Measurements from ENCODE around the gene FAM174C.

FAM174C gene

DNA sequence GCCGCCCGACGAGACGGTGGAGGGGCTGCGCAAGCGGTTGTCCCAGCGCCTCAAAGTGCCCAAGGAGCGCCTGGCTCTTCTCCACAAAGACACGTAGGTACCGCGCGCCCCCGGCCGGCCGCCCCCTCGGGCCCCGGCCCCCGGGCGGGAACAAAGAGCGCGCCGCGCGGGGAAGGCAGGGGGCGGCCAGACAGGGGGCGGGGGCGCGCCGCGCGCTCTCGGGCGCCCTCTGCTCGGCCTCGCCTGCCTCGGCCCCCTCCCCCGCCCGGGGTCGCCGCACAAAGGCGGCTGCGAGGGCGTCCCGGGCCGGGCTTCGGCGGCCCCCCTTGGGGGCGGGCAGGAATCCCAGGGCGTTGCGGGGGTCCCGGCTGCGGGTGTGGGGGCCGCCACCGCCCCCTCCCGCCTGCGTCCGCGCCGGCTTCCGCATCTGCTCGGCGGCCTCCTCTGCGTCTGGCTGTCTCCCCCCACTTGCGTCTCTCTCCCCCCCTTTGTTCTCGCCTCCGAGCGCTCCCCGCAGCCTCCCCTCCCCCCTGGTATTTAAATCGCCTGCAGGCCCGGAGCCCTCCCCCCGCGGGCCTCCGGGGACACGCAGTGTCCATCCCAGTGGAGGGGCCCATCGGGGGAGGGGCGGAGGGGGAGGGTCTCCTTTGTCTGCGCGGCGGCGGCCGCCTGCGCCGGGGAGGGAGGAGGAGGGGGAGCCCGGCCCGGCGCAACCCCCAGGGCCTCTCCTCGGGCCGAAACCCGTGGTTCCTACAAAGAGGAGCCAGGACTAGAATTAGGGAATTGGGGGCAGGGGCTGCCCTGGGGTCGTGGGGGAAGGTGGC is 24.7 kb upstream of the FAM174C start:
- DNase-seq (ENCODE audit: low spot score) = peak; percentile 63

DNA sequence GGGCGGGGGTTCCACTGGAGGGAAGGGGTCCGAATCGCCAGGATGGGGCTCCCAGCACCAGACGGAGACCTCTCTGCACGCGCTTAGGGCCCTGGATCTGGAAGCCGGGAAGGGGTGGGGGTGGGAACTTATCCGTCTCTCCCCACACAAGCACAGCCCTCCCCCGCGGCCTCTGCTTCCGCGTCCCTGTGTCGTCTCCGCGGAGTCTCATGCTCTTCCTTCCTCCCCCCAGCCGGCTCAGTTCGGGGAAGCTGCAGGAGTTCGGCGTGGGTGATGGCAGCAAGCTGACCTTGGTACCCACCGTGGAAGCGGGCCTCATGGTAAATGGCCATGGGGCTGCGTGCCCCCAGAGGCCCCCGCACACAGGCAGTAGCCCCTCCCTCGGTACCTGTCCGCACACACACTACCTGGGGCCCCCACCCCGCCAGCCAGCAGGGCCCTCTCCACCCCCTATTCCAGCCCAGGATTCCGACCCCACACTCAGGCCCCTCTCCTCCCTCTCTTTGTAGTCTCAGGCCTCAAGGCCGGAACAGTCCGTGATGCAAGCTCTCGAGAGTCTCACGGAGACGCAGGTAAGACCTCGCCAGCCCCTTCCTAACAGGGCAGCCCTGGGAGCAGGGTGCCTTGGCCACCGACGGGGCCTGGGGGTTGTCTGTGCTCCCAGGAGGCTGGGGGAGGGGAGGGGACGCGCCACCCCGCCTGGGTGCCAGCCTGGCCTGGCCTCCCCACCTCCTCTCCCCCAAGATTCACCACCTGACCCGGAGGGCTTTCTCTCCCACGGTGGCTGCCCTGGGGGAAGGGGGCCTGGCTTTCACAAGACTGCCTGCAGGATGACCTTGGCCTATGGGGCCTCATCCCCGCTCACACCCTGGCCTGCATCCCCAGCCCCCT is 23.8 kb upstream of the FAM174C start:
- peak; percentile 69 for DNase-seq (ENCODE audit: low spot score)

DNA sequence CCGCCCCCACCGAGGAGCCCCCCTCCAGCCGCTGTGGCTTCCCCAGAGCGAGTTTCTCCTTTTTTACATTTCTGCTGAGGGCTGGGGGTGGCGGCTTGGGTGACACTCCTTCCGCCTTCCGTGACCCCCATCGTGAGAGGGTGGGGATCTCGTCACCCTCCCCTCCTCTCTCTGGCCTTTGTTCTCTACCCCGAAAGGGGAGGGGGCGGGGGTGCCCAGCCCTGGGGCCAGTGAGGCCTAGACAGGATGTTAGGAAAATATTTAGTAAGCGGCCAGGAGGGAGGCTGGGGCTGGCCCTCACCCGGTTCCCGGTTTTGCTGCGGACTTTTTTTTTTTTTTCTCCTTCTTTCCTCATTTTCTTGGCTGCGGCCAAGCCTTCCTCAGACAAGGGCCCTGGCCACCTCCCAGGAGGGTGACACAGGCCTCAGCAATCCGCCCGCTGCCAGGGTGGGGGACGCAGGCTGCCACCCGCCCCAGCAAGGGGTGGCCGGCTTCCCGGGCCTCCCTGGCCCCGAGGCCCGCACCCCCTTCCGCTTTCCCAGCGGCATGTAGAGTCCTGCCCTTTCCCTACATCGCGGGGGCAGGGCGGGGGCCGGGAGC is 23.0 kb upstream of the FAM174C start:
- DNase-seq (ENCODE audit: low spot score) = peak; percentile 77

DNA sequence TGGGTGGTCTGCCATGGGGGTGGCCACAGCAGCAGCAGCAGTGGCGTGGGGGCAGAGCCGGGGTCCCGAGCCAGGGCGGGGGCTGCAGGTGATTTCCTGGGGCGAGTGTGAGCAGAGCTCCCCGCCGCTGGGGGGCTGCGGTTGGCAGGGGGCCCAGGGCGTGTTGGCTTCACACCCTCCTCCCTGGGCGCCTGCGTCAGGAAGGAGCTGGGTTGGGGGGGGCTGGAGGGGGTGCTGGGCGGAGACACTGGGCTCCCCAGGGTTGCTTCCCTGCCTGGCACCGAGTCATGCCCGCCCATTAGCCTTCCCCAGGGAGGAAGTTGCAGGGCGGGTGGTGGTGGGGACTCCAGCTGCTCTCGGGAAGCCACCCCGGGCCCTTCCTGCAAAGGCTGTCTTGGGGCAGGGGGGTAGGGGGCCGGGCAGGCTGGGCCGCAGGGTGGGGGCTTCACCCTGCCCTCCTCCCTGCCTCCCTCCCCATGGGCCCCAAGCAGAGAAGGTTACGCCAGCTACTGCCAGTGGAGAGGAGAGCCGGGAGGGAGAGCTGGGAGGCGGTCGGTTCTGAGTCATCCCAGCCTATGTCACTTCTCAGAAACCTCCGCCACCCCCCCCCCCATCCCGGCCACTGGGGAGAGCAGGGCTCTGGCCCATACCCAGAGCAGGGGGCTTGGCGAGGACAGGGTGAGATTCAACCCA is 22.4 kb upstream of the FAM174C start:
- DNase-seq (ENCODE audit: low spot score) = peak; percentile 87

DNA sequence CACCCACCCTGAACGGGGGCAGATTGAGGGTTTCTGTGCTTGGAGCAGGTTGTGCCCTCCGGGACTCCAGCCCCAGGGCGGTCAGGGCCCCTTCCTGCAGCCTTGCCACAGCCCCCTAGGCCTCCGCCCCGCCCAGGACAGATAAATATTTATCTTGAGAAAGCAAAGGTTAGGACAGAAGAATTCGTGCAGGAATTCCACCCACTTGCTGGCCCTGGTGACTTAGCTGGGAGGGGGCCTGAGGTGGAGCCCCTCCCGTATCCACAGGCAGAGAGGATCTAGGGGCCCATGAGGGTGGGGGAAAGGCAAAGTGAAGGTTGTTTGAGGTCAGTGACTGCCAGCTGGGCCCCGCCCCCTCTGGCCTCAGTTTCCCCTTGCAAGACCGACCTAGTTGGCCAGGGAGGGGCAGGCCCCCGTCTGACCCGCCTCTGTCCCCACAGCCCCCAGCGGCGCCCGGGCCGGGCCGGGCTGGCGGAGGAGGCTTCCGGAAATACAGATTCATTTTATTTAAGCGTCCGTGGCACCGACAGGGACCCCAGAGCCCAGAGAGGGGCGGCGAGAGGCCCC is 21.7 kb upstream of the FAM174C start:
- no peak for DNase-seq (ENCODE audit: low spot score)

DNA sequence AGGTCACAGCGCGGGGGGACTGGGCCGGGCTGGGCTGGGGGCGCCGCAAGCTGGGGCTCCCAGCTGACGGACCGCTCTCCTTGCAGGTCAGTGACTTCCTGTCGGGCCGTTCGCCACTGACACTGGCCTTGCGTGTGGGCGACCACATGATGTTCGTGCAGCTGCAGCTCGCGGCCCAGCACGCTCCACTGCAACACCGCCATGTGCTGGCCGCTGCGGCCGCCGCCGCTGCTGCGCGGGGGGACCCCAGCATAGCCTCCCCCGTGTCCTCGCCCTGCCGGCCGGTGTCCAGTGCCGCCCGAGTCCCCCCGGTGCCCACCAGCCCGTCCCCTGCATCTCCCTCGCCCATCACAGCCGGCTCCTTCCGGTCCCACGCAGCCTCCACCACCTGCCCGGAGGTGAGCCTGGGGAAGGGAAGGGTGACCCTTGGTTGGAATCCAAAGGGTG is 21.2 kb upstream of the FAM174C start:
- no peak for DNase-seq (ENCODE audit: low spot score)

DNA sequence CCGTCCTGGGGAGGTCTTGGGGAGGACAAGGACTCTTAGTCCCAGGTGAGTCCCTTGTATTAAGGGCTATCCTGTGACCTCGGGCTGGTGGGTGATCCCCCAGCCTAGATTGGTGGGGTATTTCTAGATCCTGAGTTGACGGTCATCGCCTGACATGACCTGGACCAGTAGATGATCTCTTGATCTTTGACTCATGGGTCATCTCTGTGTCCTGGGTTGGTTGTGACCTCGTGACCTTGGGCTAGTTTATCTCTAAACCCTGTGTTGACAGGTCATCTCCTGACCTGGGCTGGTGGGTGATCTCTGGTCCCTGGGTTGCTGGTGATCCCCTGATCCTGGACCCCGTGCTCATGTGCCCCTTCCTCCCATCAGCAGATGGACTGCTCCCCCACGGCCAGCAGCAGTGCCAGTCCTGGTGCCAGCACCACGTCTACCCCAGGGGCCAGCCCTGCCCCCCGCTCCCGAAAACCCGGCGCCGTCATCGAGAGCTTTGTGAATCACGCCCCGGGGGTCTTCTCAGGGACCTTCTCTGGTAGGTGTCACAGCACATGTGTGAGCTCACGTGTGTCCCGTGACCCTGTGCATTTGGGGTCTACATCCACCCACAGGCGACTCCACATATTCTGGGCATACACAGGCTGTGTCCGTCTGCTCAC is 20.7 kb upstream of the FAM174C start:
- no peak for DNase-seq (ENCODE audit: low spot score)

DNA sequence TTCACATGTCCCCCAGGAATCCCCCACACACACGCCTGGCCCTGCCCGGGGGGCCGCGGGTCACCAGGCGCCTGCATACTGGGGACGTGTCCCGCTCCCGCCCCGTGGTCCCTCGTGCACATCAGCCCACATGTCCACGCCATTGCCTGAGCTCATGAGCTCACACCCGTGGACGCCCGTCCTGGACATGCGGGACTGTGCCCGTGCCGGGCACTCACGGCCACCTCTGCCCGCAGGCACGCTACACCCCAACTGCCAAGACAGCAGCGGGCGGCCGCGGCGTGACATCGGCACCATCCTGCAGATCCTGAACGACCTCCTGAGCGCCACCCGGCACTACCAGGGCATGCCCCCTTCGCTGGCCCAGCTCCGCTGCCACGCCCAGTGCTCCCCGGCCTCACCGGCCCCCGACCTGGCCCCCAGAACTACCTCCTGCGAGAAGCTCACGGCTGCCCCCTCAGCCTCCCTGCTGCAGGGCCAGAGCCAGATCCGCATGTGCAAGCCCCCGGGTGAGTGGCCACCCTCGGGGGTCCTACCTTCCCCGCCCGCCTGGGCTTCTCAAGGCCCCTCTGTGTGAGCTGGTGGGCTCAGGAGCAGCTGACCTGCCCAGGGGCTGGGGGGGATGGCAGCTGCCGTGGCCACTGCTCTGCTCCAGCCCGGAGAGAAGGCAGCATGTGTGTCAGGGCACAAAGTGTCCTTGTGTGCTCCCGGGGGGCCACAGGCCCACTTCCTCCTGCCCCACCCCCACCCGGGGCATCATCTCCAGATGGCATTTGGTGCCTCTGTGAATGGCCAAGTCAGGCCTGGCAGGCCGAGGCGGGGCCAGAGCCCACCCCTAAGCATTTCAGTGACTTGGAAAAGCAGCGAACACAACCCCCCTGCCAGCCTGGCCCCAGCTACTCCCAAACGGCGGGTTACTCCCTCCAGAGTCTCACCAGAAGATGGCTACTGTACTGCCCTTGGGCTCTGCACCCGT is 19.9 kb upstream of the FAM174C start:
- DNase-seq (ENCODE audit: low spot score) = no peak

DNA sequence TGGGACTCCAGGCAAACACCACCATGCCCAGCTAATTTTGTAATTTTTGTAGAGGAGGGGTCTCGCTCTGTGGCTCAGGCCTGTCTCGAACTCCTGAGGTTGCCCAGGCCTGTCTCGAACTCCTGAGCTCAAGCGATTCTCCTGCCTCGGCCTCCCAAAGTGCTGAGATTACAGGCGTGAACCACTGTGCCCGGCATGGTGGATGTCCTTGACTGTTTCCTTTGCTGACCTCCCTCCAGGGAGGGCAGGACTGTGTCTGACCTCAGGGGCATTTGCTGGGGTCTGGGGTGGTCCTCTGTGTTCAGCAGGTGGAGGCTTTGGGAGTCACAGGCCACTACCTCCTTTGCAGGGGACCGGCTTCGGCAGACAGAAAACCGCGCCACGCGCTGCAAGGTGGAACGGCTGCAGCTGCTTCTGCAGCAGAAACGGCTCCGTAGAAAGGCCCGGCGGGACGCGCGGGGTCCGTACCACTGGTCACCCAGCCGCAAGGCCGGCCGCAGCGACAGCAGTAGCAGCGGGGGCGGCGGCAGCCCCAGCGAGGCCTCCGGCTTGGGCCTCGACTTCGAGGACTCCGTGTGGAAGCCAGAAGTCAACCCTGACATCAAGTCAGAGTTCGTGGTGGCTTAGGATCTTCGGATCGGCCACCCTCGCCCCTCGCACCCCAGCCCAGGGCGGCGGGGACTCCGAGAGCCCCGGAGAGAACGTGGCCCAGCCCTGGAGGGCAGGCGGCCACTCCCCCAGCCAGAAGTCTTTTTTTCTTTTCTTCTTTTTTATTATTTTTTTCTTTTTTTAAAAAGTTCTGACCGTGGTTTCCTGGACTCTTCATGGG is 18.5 kb upstream of the FAM174C start:
- DNase-seq (ENCODE audit: low spot score) = no peak

DNA sequence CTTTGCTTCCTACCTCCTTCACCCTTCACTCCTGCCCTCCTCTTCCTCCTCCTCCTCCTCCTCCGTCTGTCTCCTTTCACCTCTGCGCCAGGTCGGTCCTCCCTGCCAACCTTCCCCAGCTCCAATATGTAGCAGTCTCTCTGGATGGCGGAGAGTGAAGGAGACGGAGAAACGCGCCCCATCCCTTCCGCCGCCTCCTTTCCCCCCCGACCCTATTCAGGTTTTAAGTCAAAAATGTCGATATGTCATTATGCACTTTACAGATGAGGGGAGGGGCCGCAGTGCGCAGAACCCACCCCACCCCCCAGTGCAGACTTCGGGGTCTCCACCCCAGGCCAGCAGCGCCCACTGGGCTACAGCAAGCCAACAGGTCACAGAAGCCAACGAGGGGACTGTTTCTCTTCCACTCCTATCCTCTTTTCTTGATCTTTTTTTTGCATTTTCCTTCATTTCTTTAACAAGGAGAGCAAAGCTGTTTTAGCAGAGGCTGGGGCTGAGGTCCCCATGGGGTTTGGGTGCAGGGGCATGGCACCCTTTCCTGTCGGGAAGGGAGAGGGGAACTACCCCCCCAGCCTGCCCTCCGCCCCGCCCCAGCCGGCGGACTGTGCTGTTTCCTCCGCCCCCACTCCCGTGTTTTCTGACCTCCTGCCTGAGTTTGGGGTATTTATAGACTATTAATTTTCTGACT is 17.7 kb upstream of the FAM174C start:
- DNase-seq (ENCODE audit: low spot score) = no peak

DNA sequence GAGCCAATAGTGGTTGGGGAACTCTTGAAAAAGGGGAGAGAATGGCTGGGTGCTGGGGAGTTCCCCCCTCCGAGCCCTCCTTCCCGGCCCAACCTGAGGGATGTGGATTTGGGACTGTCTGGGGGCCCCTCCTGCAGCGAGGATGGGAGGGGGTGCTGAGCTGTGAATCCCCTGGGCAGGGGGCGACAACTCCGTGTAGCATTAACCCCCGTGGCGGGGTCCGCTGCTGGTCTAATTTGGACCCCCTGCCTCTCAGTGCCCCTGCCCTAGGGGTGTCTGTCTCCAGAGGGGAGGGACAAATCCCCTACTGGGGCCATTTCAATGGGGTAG is 17.2 kb upstream of the FAM174C start:
- DNase-seq (ENCODE audit: low spot score) = no peak

DNA sequence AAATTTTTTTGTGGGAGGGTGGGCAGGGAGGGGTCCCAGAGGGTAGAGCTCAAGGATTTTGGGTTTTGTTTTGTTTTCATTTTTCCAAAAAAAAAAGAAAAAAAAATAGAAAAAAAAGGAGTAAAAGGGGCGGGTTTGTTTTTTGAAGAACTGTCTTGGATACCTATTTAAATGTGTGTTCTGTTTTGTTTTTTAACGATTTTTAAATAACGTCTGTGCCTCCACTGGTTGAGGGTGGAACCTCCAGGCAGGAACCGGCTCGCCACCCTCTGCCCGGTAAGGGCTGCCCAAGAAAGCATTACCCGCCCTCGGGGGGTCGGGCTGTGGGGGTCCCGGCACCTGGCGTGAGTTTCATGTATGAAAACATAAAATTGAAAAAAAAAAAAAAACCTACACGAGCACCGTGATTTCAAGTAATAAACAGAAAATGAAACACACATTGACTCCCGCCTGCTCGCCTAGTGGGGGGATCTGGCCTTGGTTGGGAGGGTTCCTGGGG is 16.6 kb upstream of the FAM174C start:
- no peak for DNase-seq (ENCODE audit: low spot score)

DNA sequence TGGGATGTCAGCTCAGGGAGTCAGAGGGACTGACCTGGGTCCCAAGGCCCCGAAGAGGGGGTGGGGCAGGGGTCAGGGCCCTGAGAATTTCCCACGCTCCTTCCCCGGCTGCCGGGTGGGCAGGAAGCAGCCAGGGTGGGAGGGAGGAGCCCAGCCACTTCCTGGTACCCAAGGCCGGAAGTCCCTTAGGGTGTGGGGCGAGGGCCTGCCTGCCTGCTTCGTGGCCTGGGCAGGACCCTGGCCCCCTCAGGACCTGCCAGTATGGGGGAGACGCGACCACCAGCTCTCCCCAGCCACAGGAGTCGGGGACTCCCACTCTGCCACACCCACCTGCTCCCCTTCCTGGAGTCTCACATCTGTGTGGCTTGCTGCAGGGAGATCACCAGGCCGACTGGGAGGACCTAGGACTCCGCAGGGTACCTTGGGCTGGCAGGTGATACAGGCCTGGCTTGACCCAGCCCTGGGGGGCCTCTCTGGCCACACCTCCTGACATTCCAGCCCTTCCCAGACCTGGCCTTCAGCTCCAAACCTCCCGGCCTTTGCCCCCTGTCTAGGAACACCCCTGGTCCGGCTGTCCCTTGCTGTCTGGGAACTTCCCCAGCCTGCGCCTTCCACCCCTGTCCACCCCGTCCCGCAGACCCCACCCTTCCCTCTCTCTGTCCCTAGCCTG is 16.0 kb upstream of the FAM174C start:
- DNase-seq (ENCODE audit: low spot score) = peak; percentile 69

DNA sequence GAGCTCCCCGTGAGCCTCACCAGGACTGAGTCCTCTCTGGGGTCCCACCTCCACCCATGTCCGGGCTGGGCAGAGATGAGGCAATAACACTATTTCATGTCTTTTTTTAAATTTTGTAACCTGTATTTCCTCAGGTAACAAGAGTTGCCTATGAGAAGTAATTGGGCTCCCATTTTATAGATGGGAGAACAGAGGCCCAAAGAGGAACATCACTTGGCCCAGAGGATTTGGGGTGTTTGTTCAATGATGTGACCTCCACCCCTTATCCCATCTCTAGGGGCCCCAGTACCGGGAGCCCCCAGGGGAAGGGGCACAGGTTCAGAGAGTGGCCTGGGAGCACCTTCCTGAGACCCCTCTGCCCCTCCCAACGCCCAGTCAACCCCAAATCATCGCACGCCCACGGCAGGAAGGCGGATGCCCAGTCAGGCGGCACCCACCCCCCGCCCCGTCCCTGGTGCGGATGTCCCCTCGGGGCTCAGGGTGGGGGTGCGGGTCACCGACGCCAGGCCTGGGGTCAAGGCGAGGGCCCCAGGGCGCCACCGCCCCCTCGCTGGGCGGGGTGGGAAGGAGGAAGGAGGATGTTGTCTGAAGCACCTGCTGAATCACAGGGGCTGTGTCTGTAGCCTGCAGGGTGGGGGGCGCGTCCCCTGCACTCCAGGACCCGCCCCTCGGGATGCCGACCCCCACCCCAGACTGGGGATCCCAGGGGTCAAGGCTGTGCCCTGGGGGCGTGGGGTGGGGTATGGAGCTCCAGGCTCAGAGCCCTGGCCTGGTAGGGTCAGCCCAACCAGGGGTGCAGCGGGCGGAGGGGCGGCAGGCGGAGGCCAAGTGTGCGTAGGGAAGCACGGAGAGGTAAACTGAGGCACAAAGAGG is 15.2 kb upstream of the FAM174C start:
- peak; percentile 35 for DNase-seq (ENCODE audit: low spot score)

DNA sequence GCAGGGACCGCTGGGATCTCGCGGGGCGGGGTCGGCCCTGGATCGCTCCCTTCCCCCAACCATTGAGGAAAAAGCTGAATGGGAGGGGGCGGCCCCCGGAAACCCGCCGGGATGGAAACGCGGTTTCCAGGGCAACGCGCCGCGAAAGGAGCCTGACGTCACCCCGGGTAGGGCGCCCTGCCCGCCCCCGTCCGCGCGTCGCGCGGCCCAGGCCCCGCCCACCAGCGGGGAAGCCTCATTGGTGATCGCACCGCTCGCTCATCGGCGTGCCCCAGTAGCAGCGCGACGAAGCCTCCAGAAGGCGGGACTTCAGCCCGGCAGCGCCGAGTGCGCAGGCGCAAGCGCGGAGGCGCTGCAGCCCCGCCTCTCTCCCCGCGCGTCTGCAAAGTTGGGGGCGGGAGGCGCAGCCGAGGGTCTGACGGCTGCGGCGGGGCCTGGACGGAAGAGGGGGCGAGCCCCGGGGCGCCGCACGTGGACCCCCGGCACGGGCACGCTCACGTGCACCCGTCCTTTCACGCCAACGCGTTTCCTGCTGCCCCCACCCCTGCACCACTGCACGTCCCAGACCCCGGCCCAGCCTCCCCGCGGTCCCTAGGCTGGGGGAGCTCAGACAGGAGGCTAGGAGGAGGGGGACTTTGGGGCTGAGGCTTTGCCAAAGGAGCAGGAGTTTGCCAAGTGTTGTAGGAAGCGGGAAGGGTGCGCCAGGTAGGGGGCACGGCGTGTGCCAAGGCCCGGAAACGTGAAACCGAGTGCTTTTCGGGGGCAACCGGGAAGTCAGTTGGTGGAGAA is 14.4 kb upstream of the FAM174C start:
- peak; percentile 97 for DNase-seq (ENCODE audit: low spot score)

DNA sequence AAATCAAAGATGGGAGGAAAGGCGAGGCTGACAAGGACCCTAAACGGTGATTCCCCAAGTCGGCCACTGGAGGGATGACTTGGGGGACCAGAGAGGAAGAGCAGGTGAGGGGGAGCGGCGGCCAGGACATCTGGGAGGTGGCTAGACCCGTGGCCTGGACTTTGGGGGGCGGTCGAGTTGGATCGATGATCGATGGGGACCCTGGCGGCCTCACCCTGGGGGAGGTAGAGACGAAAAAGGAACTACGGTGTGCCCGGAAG is 13.9 kb upstream of the FAM174C start:
- no peak for DNase-seq (ENCODE audit: low spot score)
